ENCODE measurements around the gene MAPK9. TPM values are rescaled to one million over a fixed set of nuclear protein-coding genes. Genes with fewer than 3 reads are reported as not detected.

Gene MAPK9
- total and polyA plus RNA-seq, 9 of the 15 experiments (the other 6 are each of a cell fraction or from before 2014, with no cell fraction given), result 4.8 to 58.0 (median 29.9) TPM

DNA sequence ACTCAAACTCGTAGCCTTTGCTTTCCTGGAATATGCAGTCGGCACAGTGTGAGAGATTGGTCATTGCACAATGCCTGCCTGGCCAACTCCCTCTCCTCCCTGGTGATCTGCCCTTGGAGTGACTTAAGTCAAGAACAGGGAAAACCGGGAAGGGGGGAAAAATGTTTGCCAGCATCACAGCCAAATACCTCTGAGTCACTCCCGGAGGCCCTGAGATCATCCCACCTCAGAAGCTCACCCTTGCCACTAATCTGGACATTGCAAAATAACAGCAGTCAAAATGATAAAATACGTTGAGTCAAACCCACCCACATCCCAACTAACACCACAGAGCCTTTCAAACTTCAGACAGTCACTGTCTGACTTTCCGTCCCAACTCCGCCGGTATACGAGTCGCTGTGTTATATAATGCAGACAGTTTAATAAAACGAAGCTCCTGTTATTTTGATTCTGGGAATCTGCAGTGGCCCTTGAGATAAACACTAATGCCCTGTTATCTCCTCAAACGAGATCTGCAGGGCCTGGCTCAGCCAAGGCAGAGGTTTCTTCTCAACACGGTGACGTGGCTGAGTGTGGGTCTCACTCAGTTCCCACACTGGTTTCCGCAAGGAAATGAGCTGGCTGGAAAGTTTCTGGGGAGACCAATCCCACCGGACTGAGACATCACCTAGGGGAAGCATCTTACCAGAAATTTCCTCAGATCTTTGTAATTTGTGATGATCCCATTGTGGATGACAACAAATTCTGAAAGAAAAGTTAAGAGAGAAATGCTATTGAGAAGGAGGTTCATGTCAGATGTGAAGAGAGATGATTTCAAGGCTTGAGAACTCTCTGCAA is 39.1 kb upstream of the MAPK9 start (continued):
- TF ChIP-seq, protein P1, sequence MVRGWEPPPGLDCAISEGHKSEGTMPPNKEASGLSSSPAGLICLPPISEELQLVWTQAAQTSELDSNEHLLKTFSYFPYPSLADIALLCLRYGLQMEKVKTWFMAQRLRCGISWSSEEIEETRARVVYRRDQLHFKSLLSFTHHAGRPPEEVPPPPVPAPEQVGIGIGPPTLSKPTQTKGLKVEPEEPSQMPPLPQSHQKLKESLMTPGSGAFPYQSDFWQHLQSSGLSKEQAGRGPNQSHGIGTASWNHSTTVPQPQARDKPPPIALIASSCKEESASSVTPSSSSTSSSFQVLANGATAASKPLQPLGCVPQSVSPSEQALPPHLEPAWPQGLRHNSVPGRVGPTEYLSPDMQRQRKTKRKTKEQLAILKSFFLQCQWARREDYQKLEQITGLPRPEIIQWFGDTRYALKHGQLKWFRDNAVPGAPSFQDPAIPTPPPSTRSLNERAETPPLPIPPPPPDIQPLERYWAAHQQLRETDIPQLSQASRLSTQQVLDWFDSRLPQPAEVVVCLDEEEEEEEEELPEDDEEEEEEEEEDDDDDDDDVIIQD (CRISPR knock-in tag; IDR thresholded peaks at IDR 0.05), result no peak
- TF ChIP-seq HLTF (IDR thresholded peaks at IDR 0.05) (no peak), ZNF263 (CRISPR knock-in tag; IDR thresholded peaks at IDR 0.05; ENCODE audit: borderline replicate concordance) (no peak)
- TF ChIP-seq, protein P2, sequence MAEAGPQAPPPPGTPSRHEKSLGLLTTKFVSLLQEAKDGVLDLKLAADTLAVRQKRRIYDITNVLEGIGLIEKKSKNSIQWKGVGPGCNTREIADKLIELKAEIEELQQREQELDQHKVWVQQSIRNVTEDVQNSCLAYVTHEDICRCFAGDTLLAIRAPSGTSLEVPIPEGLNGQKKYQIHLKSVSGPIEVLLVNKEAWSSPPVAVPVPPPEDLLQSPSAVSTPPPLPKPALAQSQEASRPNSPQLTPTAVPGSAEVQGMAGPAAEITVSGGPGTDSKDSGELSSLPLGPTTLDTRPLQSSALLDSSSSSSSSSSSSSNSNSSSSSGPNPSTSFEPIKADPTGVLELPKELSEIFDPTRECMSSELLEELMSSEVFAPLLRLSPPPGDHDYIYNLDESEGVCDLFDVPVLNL (CRISPR knock-in tag; IDR thresholded peaks at IDR 0.05; ENCODE audit: low read depth), result no peak
- TF ChIP-seq, protein P3, sequence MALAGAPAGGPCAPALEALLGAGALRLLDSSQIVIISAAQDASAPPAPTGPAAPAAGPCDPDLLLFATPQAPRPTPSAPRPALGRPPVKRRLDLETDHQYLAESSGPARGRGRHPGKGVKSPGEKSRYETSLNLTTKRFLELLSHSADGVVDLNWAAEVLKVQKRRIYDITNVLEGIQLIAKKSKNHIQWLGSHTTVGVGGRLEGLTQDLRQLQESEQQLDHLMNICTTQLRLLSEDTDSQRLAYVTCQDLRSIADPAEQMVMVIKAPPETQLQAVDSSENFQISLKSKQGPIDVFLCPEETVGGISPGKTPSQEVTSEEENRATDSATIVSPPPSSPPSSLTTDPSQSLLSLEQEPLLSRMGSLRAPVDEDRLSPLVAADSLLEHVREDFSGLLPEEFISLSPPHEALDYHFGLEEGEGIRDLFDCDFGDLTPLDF (CRISPR knock-in tag; IDR thresholded peaks at IDR 0.05), result no peak

DNA sequence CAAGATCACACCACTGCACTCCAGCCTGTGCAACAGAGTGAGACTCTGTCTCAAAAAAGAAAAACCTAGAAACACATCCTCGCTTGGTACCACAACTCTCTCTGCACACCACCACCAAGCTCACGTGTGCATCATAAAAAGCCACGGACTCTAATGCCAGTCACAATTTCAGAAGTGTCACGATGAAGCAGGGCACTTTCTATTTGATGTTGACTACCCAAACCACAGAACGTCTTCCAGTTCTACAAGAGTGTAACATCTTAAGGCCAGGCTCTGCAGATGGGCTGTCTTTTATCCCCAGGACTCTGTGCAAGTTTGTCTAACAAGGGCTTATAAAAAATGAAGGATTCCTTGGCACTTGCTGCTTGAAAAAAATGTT is 38.4 kb upstream of the MAPK9 start:
- H3K4me2 ChIP-seq (ENCODE audit: insufficient read depth, low read length), result no peak overlapping the region
- ATAC-seq (no peak), FAIRE-seq (no peak), DNase-seq (ENCODE audit: extremely low read depth in 1 of 4, low spot score in 3 of 4) (no peak)
- H4K20me1 ChIP-seq (replicated peaks; ENCODE audit: control insufficient read depth, insufficient read depth, low read length), result peaks cover 11% of the 10 kb centered on the region
- POLR2A ChIA-PET, result no interaction called here
- H3K36me3 ChIP-seq (ENCODE audit: control insufficient read depth, insufficient read depth, low read length), result no peaks in the 10 kb centered on the region
- BruUV-seq (replicated peaks), result no TSS peak
- no peak overlapping the region for H3K9ac ChIP-seq (ENCODE audit: insufficient read depth in 1 of 2, low read depth in 2 of 2, low read length in 2 of 2)
- H3K27me3 ChIP-seq (ENCODE audit: control insufficient read depth in 2 of 2, insufficient read depth in 2 of 2, low read length in 2 of 2), result peaks cover 19 to 56% of the 10 kb centered on the region in 2 experiments
- intact Hi-C loops (cut with micrococcal nuclease), result no loop called here
- peaks cover 2% of the 10 kb centered on the region for H3K9me1 ChIP-seq (ENCODE audit: control insufficient read depth, insufficient read depth, low read length)
- no peak overlapping the region for H3K27ac ChIP-seq (ENCODE audit: extremely low read depth, low read depth, low read length)
- 7% methylated on average over 5 of the region's 5 CpGs for WGBS (ENCODE audit: insufficient coverage, low coverage, missing lambda C conversion rate)
- no peak overlapping the region for H2AFZ ChIP-seq (ENCODE audit: low read depth, low read length)
- TF ChIP-seq C11orf30 (IDR thresholded peaks at IDR 0.05; ENCODE audit: low read depth), result no peak
- TF ChIP-seq HDAC6 (IDR thresholded peaks at IDR 0.05; ENCODE audit: low read depth, low read length), result no peak
- TF ChIP-seq, protein P4, sequence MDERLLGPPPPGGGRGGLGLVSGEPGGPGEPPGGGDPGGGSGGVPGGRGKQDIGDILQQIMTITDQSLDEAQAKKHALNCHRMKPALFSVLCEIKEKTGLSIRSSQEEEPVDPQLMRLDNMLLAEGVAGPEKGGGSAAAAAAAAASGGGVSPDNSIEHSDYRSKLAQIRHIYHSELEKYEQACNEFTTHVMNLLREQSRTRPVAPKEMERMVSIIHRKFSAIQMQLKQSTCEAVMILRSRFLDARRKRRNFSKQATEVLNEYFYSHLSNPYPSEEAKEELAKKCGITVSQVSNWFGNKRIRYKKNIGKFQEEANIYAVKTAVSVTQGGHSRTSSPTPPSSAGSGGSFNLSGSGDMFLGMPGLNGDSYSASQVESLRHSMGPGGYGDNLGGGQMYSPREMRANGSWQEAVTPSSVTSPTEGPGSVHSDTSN (CRISPR knock-in tag; IDR thresholded peaks at IDR 0.05; ENCODE audit: low read depth), result no peak
- TF ChIP-seq, protein P4 (tag; conservative IDR thresholded peaks at IDR 0.05; ENCODE audit: low read depth), result no peak
- CTCF ChIA-PET (ENCODE audit: low intra/inter-chr PET ratio), result no interaction called here
- H3K9me3 ChIP-seq (replicated peaks; ENCODE audit: control insufficient read depth, insufficient read depth, low read depth, low read length), result no peaks in the 10 kb centered on the region
- no peak overlapping the region for H3K4me3 ChIP-seq
- in situ Hi-C loops (cut with MboI), result no loop called here
- peaks cover 5 to 12% of the 10 kb centered on the region in 2 experiments; a peak in 4 of 5 replicates for H3K4me1 ChIP-seq (replicated peaks in 1 of 2; ENCODE audit: control insufficient read depth in 2 of 2, insufficient read depth in 2 of 2, low read length in 2 of 2)
- no peaks in the 10 kb centered on the region for H3K79me2 ChIP-seq (ENCODE audit: control insufficient read depth, insufficient read depth, low read length)

Measured in K562 (cell line).